GM23338 (cell line): ENCODE results near the gene SPIRE1. TPM values are rescaled to one million over a fixed set of nuclear protein-coding genes. Genes with fewer than 3 reads are reported as not detected.

Experiments used
- ATAC-seq: fragments of 200-7000 bp; cut with Tn5 transposase; 3 replicates; pipeline ENCODE4 v1.9.1; 2020
- DNase-seq: peaks from one replicate; pipeline ENCODE4 v3.0.0-alpha.2; 2015; ENCODE audit warnings: low spot score
- H2AFZ ChIP-seq: fragments of 200-600 bp; sonication (generic); 2 replicates; pipeline ENCODE4 v1.8.0; 2016; ENCODE audit warnings: antibody characterized with exemption, mild to moderate bottlenecking, moderate library complexity
- H3F3A ChIP-seq: fragments of 200-600 bp; sonication (generic); replicated peaks from 2 replicates; pipeline ENCODE4 v1.8.0; 2017; ENCODE audit warnings: antibody characterized with exemption, mixed run types, low read depth
- H3K27ac ChIP-seq: fragments of 200-600 bp; sonication (generic); 2 replicates; pipeline ENCODE4 v1.6.1; 2016; ENCODE audit warnings: low read depth
- H3K27me3 ChIP-seq: fragments of 200-600 bp; sonication (generic); 2 replicates; pipeline ENCODE4 v1.8.0; 2016; ENCODE audit warnings: mild to moderate bottlenecking, mixed run types, moderate library complexity; ENCODE audit not compliant: insufficient read depth
- H3K36me3 ChIP-seq: fragments of 200-600 bp; sonication (generic); 2 replicates; pipeline ENCODE4 v1.8.0; 2016; ENCODE audit warnings: mild to moderate bottlenecking; ENCODE audit not compliant: insufficient read depth
- H3K4me1 ChIP-seq: fragments of 200-600 bp; sonication (generic); 2 replicates; pipeline ENCODE4 v1.8.0; 2016; ENCODE audit warnings: mild to moderate bottlenecking, moderate library complexity; ENCODE audit not compliant: insufficient read depth
- H3K4me2 ChIP-seq: fragments of 200-600 bp; sonication (generic); 2 replicates; pipeline ENCODE4 v1.7.1; 2017; ENCODE audit warnings: mixed run types
- H3K4me3 ChIP-seq: fragments of 200-600 bp; sonication (generic); 2 replicates; pipeline ENCODE4 v1.6.1; 2016; ENCODE audit warnings: mixed run types
- H3K79me2 ChIP-seq: fragments of 200-600 bp; sonication (generic); replicated peaks from 2 replicates; pipeline ENCODE4 v1.8.0; 2017; ENCODE audit warnings: mild to moderate bottlenecking; ENCODE audit not compliant: insufficient read depth
- H3K9me2 ChIP-seq: fragments of 200-600 bp; sonication (generic); 2 replicates; pipeline ENCODE4 v1.8.0; 2017; ENCODE audit not compliant: insufficient read depth
- H4K20me1 ChIP-seq: fragments of 200-600 bp; sonication (generic); replicated peaks from 2 replicates; pipeline ENCODE4 v1.8.0; 2017; ENCODE audit warnings: mild to moderate bottlenecking; ENCODE audit not compliant: insufficient read depth
- H3K27ac Mint-ChIP-seq: 2 replicates; pipeline ENCODE4 v1.8.0; 2020; ENCODE audit warnings: inconsistent platforms, mild to moderate bottlenecking, moderate library complexity, mixed read lengths
- H3K27me3 Mint-ChIP-seq: 3 replicates; pipeline ENCODE4 v1.8.0; 2022; ENCODE audit warnings: low read depth, mild to moderate bottlenecking, moderate library complexity, mixed read lengths, inconsistent platforms; ENCODE audit not compliant: insufficient read depth, poor library complexity
- H3K36me3 Mint-ChIP-seq: 3 replicates; pipeline ENCODE4 v1.8.0; 2021; ENCODE audit warnings: low read depth, mild to moderate bottlenecking, inconsistent platforms, moderate library complexity, mixed read lengths
- H3K4me1 Mint-ChIP-seq: 3 replicates; pipeline ENCODE4 v1.8.0; 2020; ENCODE audit warnings: mild to moderate bottlenecking, inconsistent platforms, mixed read lengths
- H3K4me3 Mint-ChIP-seq: 3 replicates; pipeline ENCODE4 v1.8.0; 2021; ENCODE audit warnings: moderate library complexity, mild to moderate bottlenecking, inconsistent platforms, mixed read lengths
- H3K9me3 Mint-ChIP-seq: 3 replicates; pipeline ENCODE4 v1.8.0; 2020; ENCODE audit warnings: moderate library complexity, mild to moderate bottlenecking, inconsistent platforms, mixed read lengths
- EZH2phosphoT487 ChIP-seq: fragments of 200-600 bp; sonication (generic); IDR thresholded peaks from one replicate; pipeline ENCODE4 v1.8.1; 2018; ENCODE audit warnings: antibody characterized with exemption; ENCODE audit not compliant: unreplicated experiment
- JUNB ChIP-seq: IDR thresholded peaks from one replicate; pipeline ENCODE4 v1.6.1; 2016; ENCODE audit warnings: antibody characterized with exemption; ENCODE audit not compliant: unreplicated experiment
- NANOG ChIP-seq: IDR thresholded peaks from 2 replicates; pipeline ENCODE4 v1.6.1; 2016; ENCODE audit warnings: antibody characterized with exemption, borderline replicate concordance
- POLR2AphosphoS5 ChIP-seq: IDR thresholded peaks from 2 replicates; pipeline ENCODE4 v1.6.1; 2016; ENCODE audit warnings: antibody characterized with exemption, low read depth
- STAT1 ChIP-seq: IDR thresholded peaks from one replicate; pipeline ENCODE4 v1.6.1; 2016; ENCODE audit warnings: antibody characterized with exemption; ENCODE audit not compliant: unreplicated experiment
- ZNF114 ChIP-seq: fragments of 250-450 bp; sonication (Bioruptor Pico); IDR thresholded peaks from 2 replicates; pipeline ENCODE4 v1.5.0; 2020; ENCODE audit warnings: mild to moderate bottlenecking, moderate library complexity
- ZNF331 ChIP-seq: fragments of 250-450 bp; sonication (Bioruptor Pico); IDR thresholded peaks from 2 replicates; pipeline ENCODE4 v1.5.0; 2020; ENCODE audit warnings: low read depth, mild to moderate bottlenecking, moderate library complexity
- polyA plus RNA-seq: library from polyadenylated mRNA; unstranded; fragments of >200 nt; fragmentation: Nextera tagmentation; extraction: Ambion mirVana; gene quantifications from 2 replicates; pipeline ENCODE4 v1.2.1, GENCODE V29; 2016
- total RNA-seq: library from RNA; depleted of rRNA; stranded (reverse); fragments of >200 nt; shearing (Covaris generic); gene quantifications from 2 replicates; pipeline ENCODE4 v1.2.3, GENCODE V29; 2014
- TF ChIP-seq, protein P1 (sequence below): IDR thresholded peaks from one replicate; pipeline ENCODE4 v1.6.1; 2018; ENCODE audit warnings: antibody characterized with exemption; ENCODE audit not compliant: unreplicated experiment
- TF ChIP-seq, protein P2 (sequence below), 2 experiments: fragments of 200-600 bp in 1 of 2; sonication (generic) in 1 of 2; conservative IDR thresholded peaks; 2 replicates each; pipeline versions ENCODE4 v1.5.1 to v1.6.1; 2016 to 2017; ENCODE audit warnings: antibody characterized with exemption in 2 of 2, low read depth in 2 of 2, mild to moderate bottlenecking in 2 of 2, moderate library complexity in 1 of 2
- TF ChIP-seq, protein P3 (sequence below): fragments of 250-450 bp; sonication (Bioruptor Pico); IDR thresholded peaks from 2 replicates; pipeline ENCODE4 v1.5.0; 2020; ENCODE audit warnings: mild to moderate bottlenecking, moderate library complexity
- TF ChIP-seq, protein P4 (sequence below): IDR thresholded peaks from 2 replicates; pipeline ENCODE4 v1.6.1; 2016; ENCODE audit warnings: antibody characterized with exemption

Gene SPIRE1
- total and polyA plus RNA-seq, 2 experiments from 2014 or later = 2.9 to 15.5 TPM

DNA sequence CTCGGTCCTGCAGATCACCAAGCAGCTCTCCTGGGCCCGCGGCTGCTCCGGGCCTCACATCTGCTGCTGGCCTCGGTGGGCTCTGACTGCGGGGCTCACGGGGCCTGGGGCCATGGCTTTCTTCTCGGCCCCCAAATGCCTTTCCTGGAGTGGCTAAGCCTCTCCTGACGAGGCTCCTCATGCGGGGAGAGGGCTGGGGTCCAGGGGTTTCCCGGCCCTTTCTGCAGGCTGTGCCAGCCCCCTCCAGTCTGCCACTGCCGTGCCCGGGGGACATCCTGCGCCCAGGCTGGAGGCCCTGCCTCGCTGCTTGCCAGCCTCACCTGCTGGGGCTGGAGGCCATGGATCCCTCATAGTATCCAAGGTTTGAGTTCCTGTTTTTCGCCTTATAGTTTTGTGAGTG lies 226.3 kb downstream of the SPIRE1 start (continued):
- TF ChIP-seq, protein P1, sequence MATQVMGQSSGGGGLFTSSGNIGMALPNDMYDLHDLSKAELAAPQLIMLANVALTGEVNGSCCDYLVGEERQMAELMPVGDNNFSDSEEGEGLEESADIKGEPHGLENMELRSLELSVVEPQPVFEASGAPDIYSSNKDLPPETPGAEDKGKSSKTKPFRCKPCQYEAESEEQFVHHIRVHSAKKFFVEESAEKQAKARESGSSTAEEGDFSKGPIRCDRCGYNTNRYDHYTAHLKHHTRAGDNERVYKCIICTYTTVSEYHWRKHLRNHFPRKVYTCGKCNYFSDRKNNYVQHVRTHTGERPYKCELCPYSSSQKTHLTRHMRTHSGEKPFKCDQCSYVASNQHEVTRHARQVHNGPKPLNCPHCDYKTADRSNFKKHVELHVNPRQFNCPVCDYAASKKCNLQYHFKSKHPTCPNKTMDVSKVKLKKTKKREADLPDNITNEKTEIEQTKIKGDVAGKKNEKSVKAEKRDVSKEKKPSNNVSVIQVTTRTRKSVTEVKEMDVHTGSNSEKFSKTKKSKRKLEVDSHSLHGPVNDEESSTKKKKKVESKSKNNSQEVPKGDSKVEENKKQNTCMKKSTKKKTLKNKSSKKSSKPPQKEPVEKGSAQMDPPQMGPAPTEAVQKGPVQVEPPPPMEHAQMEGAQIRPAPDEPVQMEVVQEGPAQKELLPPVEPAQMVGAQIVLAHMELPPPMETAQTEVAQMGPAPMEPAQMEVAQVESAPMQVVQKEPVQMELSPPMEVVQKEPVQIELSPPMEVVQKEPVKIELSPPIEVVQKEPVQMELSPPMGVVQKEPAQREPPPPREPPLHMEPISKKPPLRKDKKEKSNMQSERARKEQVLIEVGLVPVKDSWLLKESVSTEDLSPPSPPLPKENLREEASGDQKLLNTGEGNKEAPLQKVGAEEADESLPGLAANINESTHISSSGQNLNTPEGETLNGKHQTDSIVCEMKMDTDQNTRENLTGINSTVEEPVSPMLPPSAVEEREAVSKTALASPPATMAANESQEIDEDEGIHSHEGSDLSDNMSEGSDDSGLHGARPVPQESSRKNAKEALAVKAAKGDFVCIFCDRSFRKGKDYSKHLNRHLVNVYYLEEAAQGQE = no peak
- TF ChIP-seq STAT1 = no peak

DNA sequence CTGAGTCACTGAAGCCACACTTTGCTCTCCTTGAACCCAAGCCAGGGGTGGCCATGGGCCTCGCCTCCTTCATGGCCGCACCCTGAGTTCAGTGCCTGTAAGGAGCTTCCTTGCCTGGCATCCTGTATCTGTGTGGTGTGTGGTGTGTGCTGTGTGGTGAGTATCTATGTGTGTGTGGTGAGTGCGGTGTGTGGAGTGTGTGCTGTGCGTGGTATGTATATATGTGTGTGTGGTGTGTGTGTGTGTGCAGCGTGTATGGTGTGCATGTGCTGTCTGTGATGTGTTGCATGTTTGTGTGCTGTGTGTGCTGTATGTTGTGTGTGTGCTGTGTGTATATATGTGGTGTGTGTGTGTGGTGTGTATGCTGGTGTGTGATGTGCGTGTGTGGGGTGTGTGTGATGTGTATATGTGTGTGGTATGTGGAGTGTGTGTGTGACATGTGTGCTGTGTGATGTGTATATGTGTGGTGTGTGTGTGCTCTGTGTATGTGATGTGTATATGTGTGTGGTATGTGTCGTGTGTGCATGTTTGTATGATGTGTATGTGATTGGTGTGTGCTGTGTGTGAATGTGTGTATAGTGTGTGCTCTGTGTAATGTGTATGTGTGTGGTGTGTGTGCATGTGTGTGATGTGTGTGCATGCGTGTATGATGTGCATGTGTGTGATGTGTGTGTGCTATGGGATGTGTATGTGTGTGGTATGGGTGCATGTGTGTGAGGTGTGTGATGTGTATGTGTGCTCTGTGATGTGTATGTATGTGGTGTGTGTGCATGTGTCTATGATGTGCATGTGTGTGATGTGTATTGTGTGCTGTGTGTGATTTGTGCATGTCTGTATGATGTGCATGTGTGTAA lies 227.5 kb downstream of the SPIRE1 start:
- no peaks in the 10 kb centered on the region; the same call in 1 of the 2 replicates for H3F3A ChIP-seq
- H3K27me3 ChIP-seq = no peaks in the 10 kb centered on the region
- no peak for ATAC-seq
- H4K20me1 ChIP-seq = no peaks in the 10 kb centered on the region
- Mint-ChIP-seq H3K36me3 (peaks cover 42% of the 10 kb centered on the region), H3K4me1 (peaks cover 8% of the 10 kb centered on the region), H3K27ac (no peak overlapping the region), H3K9me3 (no peaks in the 10 kb centered on the region; the same call in 1 of the 3 replicates), H3K27me3 (peaks cover 2% of the 10 kb centered on the region), H3K4me3 (no peak overlapping the region)
- H3K79me2 ChIP-seq = no peaks in the 10 kb centered on the region
- no peak overlapping the region for H3K27ac ChIP-seq
- H3K36me3 ChIP-seq = peaks cover 11% of the 10 kb centered on the region
- DNase-seq = no peak
- no peaks in the 10 kb centered on the region for H3K9me2 ChIP-seq
- peaks cover 11% of the 10 kb centered on the region for H3K4me1 ChIP-seq
- H3K4me3 ChIP-seq = no peak overlapping the region
- H3K4me2 ChIP-seq = no peak overlapping the region
- H2AFZ ChIP-seq = no peak overlapping the region
- TF ChIP-seq, protein P2, sequence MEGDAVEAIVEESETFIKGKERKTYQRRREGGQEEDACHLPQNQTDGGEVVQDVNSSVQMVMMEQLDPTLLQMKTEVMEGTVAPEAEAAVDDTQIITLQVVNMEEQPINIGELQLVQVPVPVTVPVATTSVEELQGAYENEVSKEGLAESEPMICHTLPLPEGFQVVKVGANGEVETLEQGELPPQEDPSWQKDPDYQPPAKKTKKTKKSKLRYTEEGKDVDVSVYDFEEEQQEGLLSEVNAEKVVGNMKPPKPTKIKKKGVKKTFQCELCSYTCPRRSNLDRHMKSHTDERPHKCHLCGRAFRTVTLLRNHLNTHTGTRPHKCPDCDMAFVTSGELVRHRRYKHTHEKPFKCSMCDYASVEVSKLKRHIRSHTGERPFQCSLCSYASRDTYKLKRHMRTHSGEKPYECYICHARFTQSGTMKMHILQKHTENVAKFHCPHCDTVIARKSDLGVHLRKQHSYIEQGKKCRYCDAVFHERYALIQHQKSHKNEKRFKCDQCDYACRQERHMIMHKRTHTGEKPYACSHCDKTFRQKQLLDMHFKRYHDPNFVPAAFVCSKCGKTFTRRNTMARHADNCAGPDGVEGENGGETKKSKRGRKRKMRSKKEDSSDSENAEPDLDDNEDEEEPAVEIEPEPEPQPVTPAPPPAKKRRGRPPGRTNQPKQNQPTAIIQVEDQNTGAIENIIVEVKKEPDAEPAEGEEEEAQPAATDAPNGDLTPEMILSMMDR (conservative IDR thresholded peaks at IDR 0.05; ENCODE audit: low read depth in 2 of 2) = no peak
- TF ChIP-seq ZNF331 (CRISPR knock-in tag) (no peak), STAT1 (no peak), EZH2phosphoT487 (no peak), NANOG (no peak), ZNF114 (CRISPR knock-in tag) (no peak), POLR2AphosphoS5 (no peak), JUNB (no peak)
- TF ChIP-seq, protein P3, sequence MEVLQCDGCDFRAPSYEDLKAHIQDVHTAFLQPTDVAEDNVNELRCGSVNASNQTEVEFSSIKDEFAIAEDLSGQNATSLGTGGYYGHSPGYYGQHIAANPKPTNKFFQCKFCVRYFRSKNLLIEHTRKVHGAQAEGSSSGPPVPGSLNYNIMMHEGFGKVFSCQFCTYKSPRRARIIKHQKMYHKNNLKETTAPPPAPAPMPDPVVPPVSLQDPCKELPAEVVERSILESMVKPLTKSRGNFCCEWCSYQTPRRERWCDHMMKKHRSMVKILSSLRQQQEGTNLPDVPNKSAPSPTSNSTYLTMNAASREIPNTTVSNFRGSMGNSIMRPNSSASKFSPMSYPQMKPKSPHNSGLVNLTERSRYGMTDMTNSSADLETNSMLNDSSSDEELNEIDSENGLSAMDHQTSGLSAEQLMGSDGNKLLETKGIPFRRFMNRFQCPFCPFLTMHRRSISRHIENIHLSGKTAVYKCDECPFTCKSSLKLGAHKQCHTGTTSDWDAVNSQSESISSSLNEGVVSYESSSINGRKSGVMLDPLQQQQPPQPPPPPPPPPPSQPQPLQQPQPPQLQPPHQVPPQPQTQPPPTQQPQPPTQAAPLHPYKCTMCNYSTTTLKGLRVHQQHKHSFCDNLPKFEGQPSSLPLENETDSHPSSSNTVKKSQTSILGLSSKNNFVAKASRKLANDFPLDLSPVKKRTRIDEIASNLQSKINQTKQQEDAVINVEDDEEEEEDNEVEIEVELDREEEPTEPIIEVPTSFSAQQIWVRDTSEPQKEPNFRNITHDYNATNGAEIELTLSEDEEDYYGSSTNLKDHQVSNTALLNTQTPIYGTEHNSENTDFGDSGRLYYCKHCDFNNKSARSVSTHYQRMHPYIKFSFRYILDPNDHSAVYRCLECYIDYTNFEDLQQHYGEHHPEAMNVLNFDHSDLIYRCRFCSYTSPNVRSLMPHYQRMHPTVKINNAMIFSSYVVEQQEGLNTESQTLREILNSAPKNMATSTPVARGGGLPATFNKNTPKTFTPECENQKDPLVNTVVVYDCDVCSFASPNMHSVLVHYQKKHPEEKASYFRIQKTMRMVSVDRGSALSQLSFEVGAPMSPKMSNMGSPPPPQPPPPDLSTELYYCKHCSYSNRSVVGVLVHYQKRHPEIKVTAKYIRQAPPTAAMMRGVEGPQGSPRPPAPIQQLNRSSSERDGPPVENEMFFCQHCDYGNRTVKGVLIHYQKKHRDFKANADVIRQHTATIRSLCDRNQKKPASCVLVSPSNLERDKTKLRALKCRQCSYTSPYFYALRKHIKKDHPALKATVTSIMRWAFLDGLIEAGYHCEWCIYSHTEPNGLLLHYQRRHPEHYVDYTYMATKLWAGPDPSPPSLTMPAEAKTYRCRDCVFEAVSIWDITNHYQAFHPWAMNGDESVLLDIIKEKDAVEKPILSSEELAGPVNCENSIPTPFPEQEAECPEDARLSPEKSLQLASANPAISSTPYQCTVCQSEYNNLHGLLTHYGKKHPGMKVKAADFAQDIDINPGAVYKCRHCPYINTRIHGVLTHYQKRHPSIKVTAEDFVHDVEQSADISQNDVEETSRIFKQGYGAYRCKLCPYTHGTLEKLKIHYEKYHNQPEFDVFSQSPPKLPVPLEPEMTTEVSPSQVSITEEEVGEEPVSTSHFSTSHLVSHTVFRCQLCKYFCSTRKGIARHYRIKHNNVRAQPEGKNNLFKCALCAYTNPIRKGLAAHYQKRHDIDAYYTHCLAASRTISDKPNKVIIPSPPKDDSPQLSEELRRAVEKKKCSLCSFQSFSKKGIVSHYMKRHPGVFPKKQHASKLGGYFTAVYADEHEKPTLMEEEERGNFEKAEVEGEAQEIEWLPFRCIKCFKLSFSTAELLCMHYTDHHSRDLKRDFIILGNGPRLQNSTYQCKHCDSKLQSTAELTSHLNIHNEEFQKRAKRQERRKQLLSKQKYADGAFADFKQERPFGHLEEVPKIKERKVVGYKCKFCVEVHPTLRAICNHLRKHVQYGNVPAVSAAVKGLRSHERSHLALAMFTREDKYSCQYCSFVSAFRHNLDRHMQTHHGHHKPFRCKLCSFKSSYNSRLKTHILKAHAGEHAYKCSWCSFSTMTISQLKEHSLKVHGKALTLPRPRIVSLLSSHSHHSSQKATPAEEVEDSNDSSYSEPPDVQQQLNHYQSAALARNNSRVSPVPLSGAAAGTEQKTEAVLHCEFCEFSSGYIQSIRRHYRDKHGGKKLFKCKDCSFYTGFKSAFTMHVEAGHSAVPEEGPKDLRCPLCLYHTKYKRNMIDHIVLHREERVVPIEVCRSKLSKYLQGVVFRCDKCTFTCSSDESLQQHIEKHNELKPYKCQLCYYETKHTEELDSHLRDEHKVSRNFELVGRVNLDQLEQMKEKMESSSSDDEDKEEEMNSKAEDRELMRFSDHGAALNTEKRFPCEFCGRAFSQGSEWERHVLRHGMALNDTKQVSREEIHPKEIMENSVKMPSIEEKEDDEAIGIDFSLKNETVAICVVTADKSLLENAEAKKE = no peak
- TF ChIP-seq, protein P4, sequence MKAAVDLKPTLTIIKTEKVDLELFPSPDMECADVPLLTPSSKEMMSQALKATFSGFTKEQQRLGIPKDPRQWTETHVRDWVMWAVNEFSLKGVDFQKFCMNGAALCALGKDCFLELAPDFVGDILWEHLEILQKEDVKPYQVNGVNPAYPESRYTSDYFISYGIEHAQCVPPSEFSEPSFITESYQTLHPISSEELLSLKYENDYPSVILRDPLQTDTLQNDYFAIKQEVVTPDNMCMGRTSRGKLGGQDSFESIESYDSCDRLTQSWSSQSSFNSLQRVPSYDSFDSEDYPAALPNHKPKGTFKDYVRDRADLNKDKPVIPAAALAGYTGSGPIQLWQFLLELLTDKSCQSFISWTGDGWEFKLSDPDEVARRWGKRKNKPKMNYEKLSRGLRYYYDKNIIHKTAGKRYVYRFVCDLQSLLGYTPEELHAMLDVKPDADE = no peak
